NCI-H1417 treated with DMSO at 0.1 percent for 48 hours (cell line): ENCODE data around the gene MRAP.
"Not testable (repeated sequence)": the region's sequence is repeated elsewhere in the genome, so short reads cannot be mapped to it uniquely, and the experiment has no call there.

Experiments
- DNase-seq: peaks from one replicate; lab custom pipeline; 2025; lab: John Stamatoyannopoulos, UW

Gene MRAP

DNA sequence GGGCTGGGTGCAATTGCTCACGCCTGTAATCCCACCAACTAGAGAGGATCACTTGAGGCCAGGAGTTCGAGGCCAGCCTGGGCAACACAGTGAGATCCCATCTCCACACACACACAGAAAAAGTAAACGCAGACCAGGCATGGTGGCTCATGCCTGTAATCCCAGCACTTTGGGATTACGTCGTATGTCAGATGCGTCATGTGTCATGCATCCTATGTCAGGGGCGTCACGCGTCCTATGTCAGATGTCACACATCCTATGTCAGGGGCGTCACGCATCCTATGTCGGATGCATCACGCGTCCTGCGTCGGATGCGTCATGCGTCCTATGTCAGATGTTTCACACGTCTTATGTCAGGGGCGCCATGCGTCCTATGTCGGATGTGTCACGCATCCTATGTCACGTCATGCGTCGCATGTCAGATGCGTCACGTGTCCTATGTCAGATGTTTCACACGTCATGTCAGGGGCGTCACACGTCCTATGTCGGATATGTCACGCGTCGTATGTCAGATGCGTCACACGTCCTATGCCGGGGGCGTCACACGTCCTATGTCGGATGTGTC lies 1.5 kb downstream of the MRAP start:
- no peak for DNase-seq

DNA sequence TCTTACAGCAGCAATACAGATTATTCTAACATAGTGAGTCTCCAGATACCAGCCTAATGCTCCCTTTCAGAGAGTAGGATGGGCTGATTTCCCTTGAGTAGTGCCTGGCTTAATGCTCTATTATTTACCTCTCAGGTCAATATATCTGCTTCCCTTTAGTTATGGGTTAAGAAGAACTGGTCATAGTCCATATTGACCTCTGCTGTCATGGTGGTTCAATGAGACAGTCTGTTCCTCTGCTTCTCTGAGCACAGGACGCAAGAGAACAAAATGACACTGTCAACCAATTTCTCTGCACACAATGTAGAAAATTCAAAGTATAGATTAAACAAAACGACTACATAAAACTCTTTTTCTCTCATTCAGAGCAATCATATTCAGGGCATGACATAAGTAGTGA lies 2.9 kb downstream of the MRAP start:
- DNase-seq, result no peak

DNA sequence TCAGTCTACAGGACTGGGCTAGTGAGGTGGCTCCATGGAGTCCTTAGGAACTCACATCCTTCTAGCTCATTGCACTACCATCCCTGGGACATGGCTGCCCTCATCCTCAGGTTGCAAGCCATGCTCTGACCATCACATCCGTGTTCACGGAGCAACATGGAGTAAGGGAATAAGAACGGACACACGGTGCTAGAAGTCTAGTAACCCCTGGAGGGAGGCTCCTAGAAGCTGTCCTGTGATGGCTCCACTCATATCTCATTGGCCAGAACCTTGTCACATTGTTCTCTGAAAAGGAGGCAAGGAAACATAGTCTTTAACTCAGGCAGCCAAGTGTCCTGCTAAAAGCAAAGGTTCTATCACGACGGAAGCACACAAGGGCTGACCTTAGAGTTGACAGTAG lies 3.9 kb downstream of the MRAP start:
- DNase-seq, result no peak

- no peak for DNase-seq
Measured at GRCh38 chr21:32303385-32303784, 4.7 kb downstream of the MRAP start.

- DNase-seq, result no peak
Measured at GRCh38 chr21:32304998-32305397, 6.3 kb downstream of the MRAP start.

DNA sequence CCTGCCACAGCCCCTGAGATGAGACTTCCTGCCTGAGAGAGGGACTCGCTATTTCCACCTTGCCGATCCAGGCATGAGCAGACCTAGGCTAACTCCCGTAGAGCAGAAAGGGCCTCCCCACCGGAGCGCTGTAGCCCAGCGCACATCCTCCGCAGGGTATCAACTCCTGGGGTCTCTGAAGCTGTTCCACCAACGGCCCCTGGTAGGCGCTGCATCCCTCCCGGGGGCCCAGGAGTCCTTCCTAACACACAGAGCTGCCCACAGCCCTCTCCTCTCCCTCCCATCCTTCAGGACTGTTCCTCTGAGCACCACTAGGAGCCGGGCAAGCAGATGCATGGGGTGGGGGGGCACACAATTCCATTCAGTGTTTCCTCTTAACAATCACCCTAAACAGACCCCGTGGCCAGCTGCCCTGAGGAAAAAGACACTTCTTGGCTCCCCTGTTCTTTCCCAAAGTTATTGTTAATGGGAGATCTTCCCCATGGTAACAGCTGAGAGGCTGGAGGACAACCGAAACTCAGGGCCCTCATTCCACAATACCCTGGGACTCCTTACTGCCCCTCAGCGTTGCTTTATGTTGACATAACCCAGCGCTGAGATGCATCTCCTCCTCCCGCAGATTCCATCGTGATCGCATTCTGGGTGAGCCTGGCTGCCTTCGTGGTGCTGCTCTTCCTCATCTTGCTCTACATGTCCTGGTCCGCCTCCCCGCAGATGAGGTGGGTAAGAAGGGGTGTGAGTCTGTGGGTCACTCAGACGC lies 7.5 kb downstream of the MRAP start:
- no peak for DNase-seq

- no peak for DNase-seq
Measured at GRCh38 chr21:32307706-32308105, 9.1 kb downstream of the MRAP start.

GRCh38 chr21:32308696-32309095 lies 10.0 kb downstream of the MRAP start:
- no peak for DNase-seq

GRCh38 chr21:32309906-32310460 lies 11.3 kb downstream of the MRAP start:
- DNase-seq, result no peak

- not testable (repeated sequence) for DNase-seq
Measured at GRCh38 chr21:32310976-32311375, 12.3 kb downstream of the MRAP start.

- no peak for DNase-seq
Measured at GRCh38 chr21:32311621-32312020, 13.0 kb downstream of the MRAP start.

DNA sequence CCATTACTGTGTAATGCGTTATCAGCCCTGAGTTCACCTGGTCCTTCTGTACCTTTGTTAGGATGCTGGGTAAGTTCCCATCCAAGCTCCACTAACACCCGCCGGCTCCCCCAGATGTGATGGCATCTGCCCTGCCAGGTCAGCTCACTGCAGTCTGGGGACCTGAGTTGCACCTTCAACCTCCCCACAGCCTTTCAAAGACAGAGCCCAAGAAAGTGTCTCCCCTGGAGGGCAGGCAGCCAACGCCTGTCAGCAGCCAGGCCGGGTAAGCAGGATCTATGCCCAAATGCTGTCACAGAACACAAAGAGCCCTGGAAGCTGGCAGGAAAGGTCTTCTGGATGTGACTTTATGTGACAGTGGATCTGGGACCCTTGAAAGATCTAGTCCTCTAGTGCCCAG lies 13.7 kb downstream of the MRAP start:
- no peak for DNase-seq

DNA sequence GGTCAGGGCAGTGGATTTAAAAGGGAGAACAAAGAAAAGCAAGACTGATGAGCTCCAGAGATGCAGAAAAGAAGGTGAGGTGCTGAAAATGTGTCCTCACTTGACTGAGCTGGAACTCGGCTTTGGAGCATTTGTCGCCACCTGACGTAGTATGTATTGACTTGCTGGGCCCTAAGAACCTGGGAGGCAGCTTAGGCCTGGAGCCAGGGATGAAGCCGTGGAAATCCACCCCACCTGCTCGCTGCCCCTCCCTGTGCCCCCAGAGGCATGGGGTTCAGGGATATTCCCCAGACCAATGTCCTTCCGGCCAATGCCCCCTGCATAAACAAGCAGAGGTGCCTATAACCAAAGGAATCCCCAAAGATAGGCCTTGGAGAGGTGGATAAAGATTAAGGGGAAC lies 14.3 kb downstream of the MRAP start:
- no peak for DNase-seq

GRCh38 chr21:32314806-32315205 lies 16.2 kb downstream of the MRAP start:
- DNase-seq, result no peak

- no peak for DNase-seq
Measured at GRCh38 chr21:32315511-32316281, 17.0 kb downstream of the MRAP start.

DNA sequence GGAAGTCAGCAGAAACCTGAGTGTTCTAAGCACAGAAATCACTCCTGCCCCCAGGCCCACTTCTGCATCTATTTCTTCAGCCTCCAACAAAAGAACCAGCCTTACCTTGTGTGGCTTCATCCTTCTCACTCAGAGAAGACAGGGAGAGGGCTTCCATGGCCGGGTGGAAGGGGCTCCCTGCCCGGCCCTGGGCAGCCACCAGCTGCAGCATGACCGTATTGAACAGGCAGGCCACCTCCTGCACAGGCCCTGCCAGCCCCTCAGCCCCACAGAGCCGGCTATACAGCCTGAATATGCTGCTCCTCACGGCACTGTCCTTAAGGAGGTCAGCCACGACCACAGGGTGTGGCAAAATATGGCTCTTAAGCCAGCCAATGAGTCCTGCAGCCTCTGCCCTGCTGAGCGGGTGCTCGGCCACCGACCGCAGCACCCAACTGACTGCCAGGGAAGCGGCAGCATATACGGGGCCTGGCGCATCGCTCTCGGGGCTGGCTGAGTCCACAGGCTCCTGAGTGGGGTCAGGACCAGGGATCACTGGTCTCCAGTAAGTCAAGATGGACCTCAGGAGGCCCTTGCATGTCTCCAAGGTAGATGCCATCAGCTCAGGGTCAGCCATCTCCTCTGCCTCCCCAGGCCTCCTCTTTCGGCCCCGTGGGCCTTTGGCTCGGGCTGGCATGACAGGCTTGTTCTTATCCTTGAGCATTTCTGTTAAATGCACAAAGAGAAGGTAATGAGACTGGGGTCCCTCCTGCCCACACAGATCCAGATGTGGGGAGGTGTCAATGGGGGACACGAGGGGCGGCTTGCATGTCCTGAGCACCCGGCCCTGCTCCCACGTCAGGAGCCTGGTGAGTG lies 17.9 kb downstream of the MRAP start:
- DNase-seq, result no peak

GRCh38 chr21:32317726-32318125 lies 19.1 kb downstream of the MRAP start:
- DNase-seq, result no peak

- DNase-seq, result no peak
Measured at GRCh38 chr21:32319012-32319411, 20.4 kb downstream of the MRAP start.

DNA sequence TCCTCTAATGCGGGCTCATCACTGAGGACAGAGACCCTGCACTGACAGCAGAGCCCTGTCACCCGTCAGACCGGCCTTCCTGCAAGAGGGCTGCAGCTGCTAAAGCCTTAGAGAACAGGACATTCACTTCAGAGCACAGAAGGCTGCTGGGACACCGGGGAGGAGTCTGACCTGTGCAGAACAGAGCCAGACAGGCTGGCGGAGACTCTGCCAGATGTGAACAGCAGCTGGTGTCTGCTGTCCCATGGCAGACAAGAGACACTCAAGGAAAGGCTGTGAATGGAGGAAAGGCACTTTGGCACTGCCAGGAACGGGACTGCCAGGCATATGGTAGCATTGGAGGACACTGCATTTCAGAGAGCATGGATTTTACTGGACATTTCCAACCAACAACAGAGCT lies 21.4 kb downstream of the MRAP start:
- no peak for DNase-seq

DNA sequence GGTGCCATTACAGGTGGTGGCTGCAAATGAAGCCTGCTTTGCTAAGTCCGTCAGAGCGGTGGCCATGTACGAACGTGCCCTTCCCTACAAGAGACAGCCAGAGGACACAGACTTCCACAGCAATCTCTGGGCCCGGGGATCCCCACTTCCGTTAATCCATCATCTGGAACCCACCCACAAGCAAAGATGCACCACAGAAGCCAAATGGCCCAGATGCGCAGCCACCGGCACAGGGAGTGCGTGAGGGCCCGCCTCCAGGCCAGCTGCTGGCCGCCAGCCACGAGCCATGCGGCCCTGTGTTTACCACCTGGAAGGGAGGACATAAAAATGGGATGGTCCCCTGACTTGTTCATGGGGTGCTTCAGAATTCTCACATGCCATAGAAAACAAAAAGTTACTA lies 22.1 kb downstream of the MRAP start:
- no peak for DNase-seq

DNA sequence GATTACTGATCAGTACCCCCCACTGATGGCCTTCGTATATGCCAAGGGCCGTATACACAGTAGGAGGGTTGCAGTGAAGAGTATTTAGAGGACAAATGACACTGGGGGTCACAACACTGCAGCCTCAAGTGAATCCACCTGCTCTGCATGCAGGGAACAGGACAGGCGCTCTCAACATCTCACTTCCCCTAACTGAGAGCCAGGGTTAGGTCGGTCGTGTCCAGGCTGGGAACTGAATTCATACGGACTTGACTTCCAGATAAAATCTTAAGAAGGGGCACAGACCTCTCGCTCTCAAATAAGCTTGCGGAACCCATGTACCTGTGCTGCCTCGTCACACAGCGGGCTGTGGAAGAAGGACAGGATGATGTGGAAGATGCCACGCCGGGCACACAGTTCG lies 22.8 kb downstream of the MRAP start:
- no peak for DNase-seq

DNA sequence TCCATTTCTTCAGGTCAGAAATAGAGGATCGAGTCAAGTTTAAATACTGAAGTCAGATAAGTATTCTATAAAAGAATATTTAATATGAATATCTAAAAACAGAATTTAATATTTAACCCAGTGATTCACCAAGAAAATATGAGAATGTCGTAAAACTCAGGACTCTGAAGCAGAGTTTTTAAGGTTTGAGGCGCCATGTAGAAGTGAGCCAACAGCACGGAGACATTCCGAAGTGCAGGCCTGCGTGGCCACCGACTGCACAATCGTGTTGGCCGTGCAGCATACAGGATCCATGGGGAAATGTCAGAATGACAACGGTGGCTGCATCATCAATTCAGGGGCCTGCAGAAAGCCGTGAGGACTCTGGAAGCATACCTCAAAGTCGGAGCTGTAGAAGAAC lies 23.4 kb downstream of the MRAP start:
- DNase-seq, result no peak
